HG03439 (cell line): ENCODE data around the gene ALCAM.

Experiments used
- ATAC-seq: cut with Tn5 transposase; IDR thresholded peaks from one replicate; pipeline ENCODE4 v1.9.1; 2021; ENCODE audit warnings: mild to moderate bottlenecking, moderate library complexity; ENCODE audit not compliant: unreplicated experiment

Gene ALCAM

GRCh38 chr3:105355408-105356061 lies 11.2 kb upstream of the ALCAM start:
- ATAC-seq = no peak

DNA sequence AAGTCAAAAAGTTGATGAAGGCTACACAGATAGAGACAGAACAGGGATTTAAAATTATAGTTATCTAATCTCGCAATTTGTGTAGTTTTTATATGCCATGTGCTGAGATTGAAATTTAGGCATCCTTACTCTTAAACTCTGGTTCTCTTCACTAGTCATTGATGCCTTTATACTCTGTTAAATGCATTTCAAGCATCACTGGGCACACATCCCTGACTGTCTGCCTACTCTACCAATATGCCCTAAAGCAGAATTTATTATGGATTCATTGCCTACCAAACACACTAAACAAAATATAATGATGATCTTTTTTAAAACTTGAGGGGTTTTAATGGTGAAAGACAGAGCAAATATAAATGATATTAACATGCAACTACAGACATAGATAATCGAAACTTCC lies 10.3 kb upstream of the ALCAM start:
- ATAC-seq = no peak

GRCh38 chr3:105356988-105357387 lies 9.7 kb upstream of the ALCAM start:
- no peak for ATAC-seq

DNA sequence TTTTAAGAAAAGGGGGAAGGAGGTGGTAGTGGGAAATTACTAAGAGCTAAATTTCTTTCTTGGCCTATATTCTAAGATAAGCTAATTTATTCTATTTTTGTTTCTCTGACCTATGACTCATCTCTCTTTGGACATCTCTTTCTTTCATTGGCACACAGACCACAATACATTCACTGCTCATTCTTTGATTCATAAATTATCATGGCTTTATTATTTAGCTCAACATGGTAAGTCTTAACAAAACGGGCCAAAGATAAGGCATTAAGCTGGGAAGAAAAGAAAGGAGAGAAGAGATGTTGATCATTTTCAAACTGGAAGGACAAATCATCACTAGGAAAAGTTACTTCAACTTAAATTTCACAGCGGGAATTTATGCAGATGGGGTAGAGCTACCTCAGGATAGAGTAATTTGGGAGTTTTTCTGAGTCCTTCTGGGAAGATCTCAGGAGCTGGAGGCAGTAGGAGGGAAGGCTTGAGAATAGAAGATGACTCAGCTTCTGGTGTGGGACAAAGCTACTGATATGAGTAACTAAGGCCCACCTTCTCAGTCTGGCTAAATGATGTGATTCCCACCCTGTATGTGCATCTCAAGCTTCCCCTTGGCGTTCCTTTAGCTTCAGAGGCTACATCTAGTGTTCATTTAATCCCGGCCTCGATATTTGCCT lies 7.5 kb upstream of the ALCAM start:
- ATAC-seq = no peak

- no peak for ATAC-seq
Measured at GRCh38 chr3:105360003-105360402, 6.7 kb upstream of the ALCAM start.

DNA sequence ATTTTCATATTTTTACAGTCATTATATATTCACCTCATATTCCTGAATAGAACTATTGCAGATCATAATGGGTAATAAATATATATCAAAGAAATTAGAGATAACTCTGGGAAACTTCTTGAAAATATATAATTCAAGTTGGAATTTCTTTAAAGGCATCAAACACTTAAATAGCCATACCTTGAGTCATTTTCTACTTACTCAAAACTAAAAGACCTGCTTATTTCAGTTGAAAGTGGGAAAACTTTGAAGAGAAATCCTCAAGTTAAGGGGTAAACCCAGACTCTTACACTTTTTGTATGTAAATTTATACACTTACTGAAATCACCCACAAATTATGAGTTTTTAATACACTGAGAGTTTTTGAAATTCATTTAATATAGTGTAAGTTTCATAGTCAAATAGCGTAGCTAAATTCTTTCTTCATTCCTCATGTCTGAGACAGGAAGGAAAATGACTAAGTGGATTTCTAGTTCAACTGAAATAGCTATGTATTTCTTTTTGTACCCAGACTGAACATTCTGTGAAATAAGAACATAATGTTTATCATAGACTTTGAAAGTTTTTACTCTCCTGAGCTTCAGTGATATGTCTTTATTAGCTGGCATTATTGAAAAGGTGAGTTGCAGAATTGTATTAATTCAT lies 4.6 kb upstream of the ALCAM start:
- no peak for ATAC-seq

GRCh38 chr3:105364128-105364527 lies 2.6 kb upstream of the ALCAM start:
- ATAC-seq = no peak

GRCh38 chr3:105365081-105365390 lies 1.7 kb upstream of the ALCAM start:
- no peak for ATAC-seq

DNA sequence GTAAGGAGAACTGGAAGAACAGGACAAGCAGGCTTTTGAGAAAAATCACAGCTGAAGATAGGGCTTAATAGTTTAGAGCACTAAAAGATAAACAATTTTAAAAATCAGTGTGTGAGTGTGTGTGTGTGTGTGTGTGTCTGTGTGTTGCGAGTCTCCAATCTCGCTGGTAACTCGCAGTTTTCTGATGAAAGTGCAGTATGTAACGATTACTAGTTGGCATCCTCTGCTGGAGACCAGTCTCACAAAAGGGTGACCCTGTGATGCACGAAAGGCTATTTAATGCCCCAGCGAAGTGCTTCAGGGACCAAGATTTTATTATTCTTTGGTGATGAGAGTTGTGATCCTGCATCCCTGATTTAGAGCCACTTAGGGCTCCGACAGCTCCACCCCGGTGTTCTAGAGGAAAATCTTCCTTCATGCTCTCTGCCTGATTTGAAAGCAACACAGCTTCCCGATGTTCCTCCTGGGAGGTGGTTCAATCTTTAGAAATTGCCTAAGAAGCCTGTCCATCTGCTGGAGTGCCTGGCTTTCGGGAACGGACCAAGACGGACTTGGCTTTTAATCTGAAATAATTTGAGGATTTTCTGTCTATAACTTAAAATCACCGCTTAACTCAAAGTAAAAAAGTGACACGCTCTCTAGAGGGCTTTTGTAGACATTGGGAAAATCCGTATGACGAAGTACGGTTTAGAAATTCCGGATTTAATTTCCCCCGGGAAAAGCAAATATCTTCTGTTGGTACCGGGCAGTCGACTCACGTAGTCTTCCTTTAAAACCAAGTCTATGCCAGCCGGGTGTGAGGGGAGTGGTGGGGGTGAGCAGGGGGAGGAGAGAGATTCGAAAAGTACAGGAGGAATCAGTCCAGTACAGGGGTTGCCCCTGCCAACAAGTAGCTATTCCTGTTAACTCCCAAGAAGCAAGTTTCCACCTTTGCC lies 1.1 kb upstream of the ALCAM start:
- no peak for ATAC-seq

DNA sequence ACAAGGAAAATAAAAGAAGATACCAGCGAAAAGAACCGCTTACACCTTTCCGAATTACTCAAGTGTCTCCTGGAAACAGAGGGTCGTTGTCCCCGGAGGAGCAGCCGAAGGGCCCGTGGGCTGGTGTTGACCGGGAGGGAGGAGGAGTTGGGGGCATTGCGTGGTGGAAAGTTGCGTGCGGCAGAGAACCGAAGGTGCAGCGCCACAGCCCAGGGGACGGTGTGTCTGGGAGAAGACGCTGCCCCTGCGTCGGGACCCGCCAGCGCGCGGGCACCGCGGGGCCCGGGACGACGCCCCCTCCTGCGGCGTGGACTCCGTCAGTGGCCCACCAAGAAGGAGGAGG lies 325 bp downstream of the ALCAM start:
- ATAC-seq = no peak

- ATAC-seq = peak; percentile 22
Measured at GRCh38 chr3:105367406-105368213, 901 bp downstream of the ALCAM start.

GRCh38 chr3:105368566-105369499 lies 2.1 kb downstream of the ALCAM start:
- peak; percentile 38 for ATAC-seq

GRCh38 chr3:105369500-105370371 lies 3.0 kb downstream of the ALCAM start:
- peak; percentile 25 for ATAC-seq

GRCh38 chr3:105373383-105373782 lies 6.7 kb downstream of the ALCAM start:
- ATAC-seq = no peak

- ATAC-seq = no peak
Measured at GRCh38 chr3:105375750-105376511, 9.2 kb downstream of the ALCAM start.

- ATAC-seq = no peak
Measured at GRCh38 chr3:105377716-105378115, 11.0 kb downstream of the ALCAM start.

- no peak for ATAC-seq
Measured at GRCh38 chr3:105385179-105385578, 18.5 kb downstream of the ALCAM start.
